ENCODE results near the gene ABCF2. TPM values are rescaled to one million over a fixed set of nuclear protein-coding genes. Genes with fewer than 3 reads are reported as not detected.

The ABCF2 gene
- total RNA-seq, 1 experiment from 2014 or later: 45.8 TPM

- Histone ChIP-seq H4K20me1 (ENCODE audit: insufficient read depth) (peaks cover 25% of the 10 kb centered on the region), H3K4me3 (no peak overlapping the region), H3K27ac (no peak overlapping the region), H3F3A (ENCODE audit: insufficient read depth, low read depth) (peaks cover 14% of the 10 kb centered on the region; the same call in 1 of the 2 replicates), H2AFZ (no peak overlapping the region), H3K9me3 (ENCODE audit: insufficient read depth, low read depth) (no peaks in the 10 kb centered on the region), H3K79me2 (ENCODE audit: low read depth) (peaks cover 44% of the 10 kb centered on the region), H3K36me3 (ENCODE audit: low read depth) (peaks cover 10% of the 10 kb centered on the region; the same call in 1 of the 2 replicates), H3K9me2 (ENCODE audit: insufficient read depth) (no peaks in the 10 kb centered on the region), H3K4me2 (no peak overlapping the region), H3K27me3 (ENCODE audit: insufficient read depth, low read depth) (no peaks in the 10 kb centered on the region), H3K4me1 (replicated peaks; ENCODE audit: insufficient read depth) (peaks cover 30% of the 10 kb centered on the region)
- intact Hi-C loops (cut with micrococcal nuclease; ENCODE audit: unreplicated experiment): no loop called here
- CTCF ChIA-PET: no interaction called here
- DNase-seq: no peak
- no TSS peak for BruUV-seq (replicated peaks)
- POLR2A ChIA-PET (ENCODE audit: unreplicated experiment): no interaction called here
- TF ChIP-seq CTCF (conservative IDR thresholded peaks at IDR 0.05): no peak
- no peak for TF ChIP-seq EZH2 (IDR thresholded peaks at IDR 0.05; ENCODE audit: low read depth)
These were observed 4.1 kb upstream of the ABCF2 start for GRCh38 chr7:151231080-151231479.

- Histone ChIP-seq H2AFZ (no peak overlapping the region), H3K9me2 (ENCODE audit: insufficient read depth) (no peaks in the 10 kb centered on the region), H3K4me1 (replicated peaks; ENCODE audit: insufficient read depth) (peaks cover 40% of the 10 kb centered on the region), H3K27me3 (ENCODE audit: insufficient read depth, low read depth) (no peaks in the 10 kb centered on the region), H3K79me2 (ENCODE audit: low read depth) (peaks cover 41% of the 10 kb centered on the region), H3K9me3 (ENCODE audit: insufficient read depth, low read depth) (no peaks in the 10 kb centered on the region), H3K36me3 (ENCODE audit: low read depth) (peaks cover 15% of the 10 kb centered on the region), H4K20me1 (ENCODE audit: insufficient read depth) (peaks cover 7% of the 10 kb centered on the region), H3K27ac (no peak overlapping the region), H3F3A (ENCODE audit: insufficient read depth, low read depth) (peaks cover 14% of the 10 kb centered on the region; the same call in 1 of the 2 replicates), H3K4me3 (no peak overlapping the region), H3K4me2 (no peak overlapping the region)
- ChIA-PET CTCF (no interaction called here), POLR2A (ENCODE audit: unreplicated experiment) (no interaction called here)
- BruUV-seq (replicated peaks): no TSS peak
- no peak for DNase-seq
- TF ChIP-seq CTCF (conservative IDR thresholded peaks at IDR 0.05): no peak
- no peak for TF ChIP-seq EZH2 (IDR thresholded peaks at IDR 0.05; ENCODE audit: low read depth)
- intact Hi-C loops (cut with micrococcal nuclease; ENCODE audit: unreplicated experiment): loop anchor here (5.0 kb wide), 1 partner anchor 117 kb away; no protein-coding TSS in a partner anchor
These were observed 2.2 kb upstream of the ABCF2 start for GRCh38 chr7:151229249-151229648.

- Histone ChIP-seq H3K9me2 (ENCODE audit: insufficient read depth) (no peaks in the 10 kb centered on the region), H3K9me3 (ENCODE audit: insufficient read depth, low read depth) (no peaks in the 10 kb centered on the region), H3K36me3 (ENCODE audit: low read depth) (peaks cover 25% of the 10 kb centered on the region), H3K4me2 (peak overlapping the region; percentile 89), H3K4me3 (peak overlapping the region; percentile 70), H3K27ac (peak overlapping the region; percentile 66), H4K20me1 (ENCODE audit: insufficient read depth) (no peaks in the 10 kb centered on the region; the same call in 1 of the 2 replicates), H3K27me3 (ENCODE audit: insufficient read depth, low read depth) (no peaks in the 10 kb centered on the region), H3K79me2 (ENCODE audit: low read depth) (peaks cover 31% of the 10 kb centered on the region), H3F3A (ENCODE audit: insufficient read depth, low read depth) (peaks cover 14% of the 10 kb centered on the region; the same call in 1 of the 2 replicates), H2AFZ (peak overlapping the region; percentile 87), H3K4me1 (replicated peaks; ENCODE audit: insufficient read depth) (peaks cover 30% of the 10 kb centered on the region)
- no peak for TF ChIP-seq CTCF (conservative IDR thresholded peaks at IDR 0.05)
- TF ChIP-seq EZH2 (IDR thresholded peaks at IDR 0.05; ENCODE audit: low read depth): no peak
- ChIA-PET CTCF (interaction anchor here (1.1 to 2.5 kb wide), 2 partner anchors 16 to 104 kb away, joined by 3 to 23 read pairs; no protein-coding TSS in a partner anchor), POLR2A (ENCODE audit: unreplicated experiment) (interaction anchor here (0.5 kb wide), 1 partner anchor 290 kb away, joined by 4 read pairs; no protein-coding TSS in a partner anchor)
- peak in 1 of 2 experiments; percentile 48 for DNase-seq
- no TSS peak for BruUV-seq (replicated peaks)
- intact Hi-C loops (cut with micrococcal nuclease; ENCODE audit: unreplicated experiment): loop anchor here (5.0 kb wide), 1 partner anchor 116 kb away; no protein-coding TSS in a partner anchor
These were observed 1.2 kb upstream of the ABCF2 start for GRCh38 chr7:151228024-151228866.
